Astrocyte (in vitro differentiated cells and primary cell): ENCODE data around the gene SORBS2. TPM values are rescaled to one million over a fixed set of nuclear protein-coding genes. Genes with fewer than 3 reads are reported as not detected.
A peak's percentile ranks its signal among the peaks of the same experiment; 100 is the strongest.

Experiments
- DNase-seq: peaks from one replicate; pipeline ENCODE4 v3.0.0-alpha.2; 2010; ENCODE audit warnings: low read depth
- FAIRE-seq: peaks from 2 replicates; lab custom pipeline; 2011; peaks lifted over from hg19 to GRCh38; lab: Jason Lieb, UNC
- H2AFZ ChIP-seq: 2 replicates; pipeline ENCODE4 v1.6.0; 2012; ENCODE audit warnings: low read depth, low read length, inconsistent platforms
- H3K27ac ChIP-seq: 2 replicates; pipeline ENCODE4 v1.5.1; 2011; ENCODE audit warnings: low read depth, low read length, inconsistent platforms
- H3K27me3 ChIP-seq: 2 replicates; pipeline ENCODE4 v1.6.0; 2011; ENCODE audit warnings: low read length, inconsistent platforms; ENCODE audit not compliant: insufficient read depth
- H3K36me3 ChIP-seq: 2 replicates; pipeline ENCODE4 v1.5.1; 2011; ENCODE audit warnings: low read length, inconsistent platforms; ENCODE audit not compliant: insufficient read depth
- H3K4me1 ChIP-seq: 2 replicates; pipeline ENCODE4 v1.5.1; 2011; ENCODE audit warnings: low read length, inconsistent platforms; ENCODE audit not compliant: insufficient read depth
- H3K4me2 ChIP-seq: 2 replicates; pipeline ENCODE4 v1.6.0; 2012; ENCODE audit warnings: low read length, inconsistent platforms
- H3K4me3 ChIP-seq: 2 replicates; pipeline ENCODE4 v1.5.1; 2011; ENCODE audit warnings: low read depth, mild to moderate bottlenecking, low read length, inconsistent platforms; ENCODE audit not compliant: insufficient read depth
- H3K79me2 ChIP-seq: 2 replicates; pipeline ENCODE4 v1.6.0; 2012; ENCODE audit warnings: mild to moderate bottlenecking, low read length, inconsistent platforms; ENCODE audit not compliant: insufficient read depth
- H3K9ac ChIP-seq: 2 replicates; pipeline ENCODE4 v1.6.0; 2012; ENCODE audit warnings: mild to moderate bottlenecking, low read length, inconsistent platforms
- H3K9me3 ChIP-seq: 2 replicates; pipeline ENCODE4 v1.5.1; 2012; ENCODE audit warnings: low read depth, mild to moderate bottlenecking, low read length, inconsistent platforms; ENCODE audit not compliant: insufficient read depth
- H4K20me1 ChIP-seq: 2 replicates; pipeline ENCODE4 v1.6.0; 2012; ENCODE audit warnings: low read length, inconsistent platforms; ENCODE audit not compliant: insufficient read depth
- H3K27ac Mint-ChIP-seq: one replicate; pipeline ENCODE4 v1.8.0; 2021; ENCODE audit warnings: mild to moderate bottlenecking, mixed read lengths; ENCODE audit not compliant: unreplicated experiment
- H3K27me3 Mint-ChIP-seq: one replicate; pipeline ENCODE4 v1.8.0; 2021; ENCODE audit warnings: low read depth, mixed read lengths; ENCODE audit not compliant: unreplicated experiment
- H3K36me3 Mint-ChIP-seq: one replicate; pipeline ENCODE4 v1.8.0; 2021; ENCODE audit warnings: low read depth, mixed read lengths; ENCODE audit not compliant: unreplicated experiment
- H3K4me1 Mint-ChIP-seq: one replicate; pipeline ENCODE4 v1.8.0; 2021; ENCODE audit warnings: low read depth, mixed read lengths; ENCODE audit not compliant: unreplicated experiment
- H3K4me3 Mint-ChIP-seq: one replicate; pipeline ENCODE4 v1.8.0; 2021; ENCODE audit warnings: mild to moderate bottlenecking, moderate library complexity, mixed read lengths; ENCODE audit not compliant: unreplicated experiment
- H3K9me3 Mint-ChIP-seq: one replicate; pipeline ENCODE4 v1.8.0; 2021; ENCODE audit warnings: mild to moderate bottlenecking, mixed read lengths; ENCODE audit not compliant: unreplicated experiment
- CTCF ChIP-seq: IDR thresholded peaks from 2 replicates; pipeline ENCODE4 v1.5.1; 2011; ENCODE audit warnings: low read depth, mild to moderate bottlenecking, inconsistent platforms, low read length, moderate library complexity; ENCODE audit not compliant: insufficient read depth
- EZH2 ChIP-seq: IDR thresholded peaks from 2 replicates; pipeline ENCODE4 v1.6.1; 2012; ENCODE audit warnings: mild to moderate bottlenecking, low read length, inconsistent platforms; ENCODE audit not compliant: insufficient read depth
- total RNA-seq: library from RNA; stranded (reverse); gene quantifications from 2 replicates; pipeline ENCODE4 v1.2.1, GENCODE V29; 2021

The SORBS2 gene
- total RNA-seq, 1 donor from 2014 or later, result 97.4 TPM

- Mint-ChIP-seq H3K36me3 (no peaks in the 10 kb centered on the region), H3K4me3 (no peak overlapping the region), H3K27me3 (peaks cover 33% of the 10 kb centered on the region), H3K27ac (no peak overlapping the region), H3K9me3 (peaks cover 2% of the 10 kb centered on the region), H3K4me1 (peaks cover 1% of the 10 kb centered on the region)
- no peaks in the 10 kb centered on the region for H3K4me1 ChIP-seq
- no peaks in the 10 kb centered on the region for H3K79me2 ChIP-seq
- no peaks in the 10 kb centered on the region for H4K20me1 ChIP-seq
- DNase-seq (no peak), FAIRE-seq (no peak)
- no peak overlapping the region for H3K4me3 ChIP-seq
- H3K4me2 ChIP-seq, result no peak overlapping the region
- peak overlapping the region; percentile 20 for H2AFZ ChIP-seq
- no peak overlapping the region for H3K9ac ChIP-seq
- H3K36me3 ChIP-seq, result no peaks in the 10 kb centered on the region
- no peak overlapping the region for H3K27ac ChIP-seq
- H3K9me3 ChIP-seq, result no peaks in the 10 kb centered on the region
- TF ChIP-seq CTCF (no peak), EZH2 (no peak)
- peaks cover 21% of the 10 kb centered on the region for H3K27me3 ChIP-seq
Measured at GRCh38 chr4:185540040-185540439, 272.0 kb downstream of the SORBS2 start.

GRCh38 chr4:185538806-185539205, 273.2 kb downstream of the SORBS2 start:
- Mint-ChIP-seq H3K36me3 (no peaks in the 10 kb centered on the region), H3K4me3 (no peak overlapping the region), H3K9me3 (peaks cover 2% of the 10 kb centered on the region), H3K4me1 (peaks cover 1% of the 10 kb centered on the region), H3K27ac (no peak overlapping the region), H3K27me3 (peaks cover 33% of the 10 kb centered on the region)
- Histone ChIP-seq H3K4me2 (no peak overlapping the region), H3K9me3 (no peaks in the 10 kb centered on the region), H3K27ac (no peak overlapping the region), H3K9ac (no peak overlapping the region), H3K4me3 (no peak overlapping the region), H2AFZ (no peak overlapping the region), H4K20me1 (no peaks in the 10 kb centered on the region), H3K36me3 (no peaks in the 10 kb centered on the region), H3K4me1 (no peaks in the 10 kb centered on the region), H3K27me3 (peaks cover 21% of the 10 kb centered on the region), H3K79me2 (no peaks in the 10 kb centered on the region)
- TF ChIP-seq CTCF (no peak), EZH2 (no peak)
- no peak for FAIRE-seq
- no peak for DNase-seq

DNA sequence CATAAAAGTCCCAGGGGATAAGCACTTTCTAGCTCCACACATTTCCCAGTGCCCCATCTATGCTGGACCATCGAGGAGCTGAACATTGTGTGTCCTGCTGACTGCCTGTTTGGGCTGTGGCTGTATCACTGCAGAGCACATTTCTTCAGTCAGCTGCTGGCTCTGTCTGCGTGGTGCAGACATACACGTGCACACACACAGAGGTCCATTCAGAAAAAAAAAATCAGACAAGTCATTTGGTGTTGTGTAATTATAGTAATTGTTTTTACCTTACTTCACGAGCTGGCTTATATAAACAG, 275.6 kb downstream of the SORBS2 start:
- peaks cover 20% of the 10 kb centered on the region for H3K27me3 Mint-ChIP-seq
- no peaks in the 10 kb centered on the region for H3K4me1 Mint-ChIP-seq
- H3K27ac Mint-ChIP-seq, result no peak overlapping the region
- Histone ChIP-seq H3K4me1 (no peaks in the 10 kb centered on the region), H2AFZ (peak overlapping the region; percentile 28), H4K20me1 (no peaks in the 10 kb centered on the region), H3K27me3 (peaks cover 12% of the 10 kb centered on the region), H3K79me2 (peaks cover 5% of the 10 kb centered on the region), H3K27ac (no peak overlapping the region), H3K9me3 (no peaks in the 10 kb centered on the region), H3K4me3 (no peak overlapping the region), H3K4me2 (peak overlapping the region; percentile 84), H3K9ac (no peak overlapping the region), H3K36me3 (no peaks in the 10 kb centered on the region)
- no peaks in the 10 kb centered on the region for H3K36me3 Mint-ChIP-seq
- peaks cover 2% of the 10 kb centered on the region for H3K9me3 Mint-ChIP-seq
- DNase-seq, result no peak
- peak overlapping the region; percentile 87 for H3K4me3 Mint-ChIP-seq
- no peak for TF ChIP-seq CTCF
- TF ChIP-seq EZH2, result no peak
- FAIRE-seq, result no peak
